ENCODE data around the gene PTCD3. TPM values are rescaled to one million over a fixed set of nuclear protein-coding genes. Genes with fewer than 3 reads are reported as not detected.

The PTCD3 gene
- total RNA-seq, 2 donors from 2014 or later: 184 to 191 TPM

DNA sequence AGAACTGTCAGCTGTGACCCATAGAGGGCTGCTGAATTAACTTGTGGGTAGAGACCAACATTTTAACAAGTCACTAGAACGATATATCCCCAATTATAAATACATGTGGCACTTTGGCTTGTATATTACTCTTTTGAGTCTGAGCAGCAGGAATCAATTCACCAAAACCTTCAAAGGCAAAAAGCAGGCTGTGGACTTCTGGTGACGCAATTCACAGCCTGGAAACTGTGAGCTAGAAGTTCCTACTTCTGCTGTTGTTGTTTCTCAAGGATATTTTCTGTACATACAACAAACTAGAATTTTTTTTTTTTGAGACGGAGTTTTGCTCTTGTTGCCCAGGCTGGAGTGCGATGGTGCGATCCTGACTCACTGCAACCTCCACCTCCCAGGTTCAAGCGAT lies 37.3 kb downstream of the PTCD3 start:
- no peak for DNase-seq
- H3K9me3 ChIP-seq (ENCODE audit: control insufficient read depth, low read length): no peaks in the 10 kb centered on the region
- Mint-ChIP-seq H3K4me3 (no peak overlapping the region), H3K4me1 (no peaks in the 10 kb centered on the region), H3K27ac (peak overlapping the region; percentile 53), H3K36me3 (ENCODE audit: low read depth) (peaks cover 73% of the 10 kb centered on the region), H3K27me3 (ENCODE audit: insufficient read depth) (no peaks in the 10 kb centered on the region), H3K9me3 (no peaks in the 10 kb centered on the region)
- H3K9ac ChIP-seq (ENCODE audit: extremely low read depth, low read length, poor library complexity, severe bottlenecking): no peak overlapping the region
- 90 to 96% methylated on average over 6 of the region's 6 CpGs for WGBS, 2 experiments (ENCODE audit: insufficient coverage in 1 of 2, insufficient read length in 1 of 2)
- TF ChIP-seq, protein P1, sequence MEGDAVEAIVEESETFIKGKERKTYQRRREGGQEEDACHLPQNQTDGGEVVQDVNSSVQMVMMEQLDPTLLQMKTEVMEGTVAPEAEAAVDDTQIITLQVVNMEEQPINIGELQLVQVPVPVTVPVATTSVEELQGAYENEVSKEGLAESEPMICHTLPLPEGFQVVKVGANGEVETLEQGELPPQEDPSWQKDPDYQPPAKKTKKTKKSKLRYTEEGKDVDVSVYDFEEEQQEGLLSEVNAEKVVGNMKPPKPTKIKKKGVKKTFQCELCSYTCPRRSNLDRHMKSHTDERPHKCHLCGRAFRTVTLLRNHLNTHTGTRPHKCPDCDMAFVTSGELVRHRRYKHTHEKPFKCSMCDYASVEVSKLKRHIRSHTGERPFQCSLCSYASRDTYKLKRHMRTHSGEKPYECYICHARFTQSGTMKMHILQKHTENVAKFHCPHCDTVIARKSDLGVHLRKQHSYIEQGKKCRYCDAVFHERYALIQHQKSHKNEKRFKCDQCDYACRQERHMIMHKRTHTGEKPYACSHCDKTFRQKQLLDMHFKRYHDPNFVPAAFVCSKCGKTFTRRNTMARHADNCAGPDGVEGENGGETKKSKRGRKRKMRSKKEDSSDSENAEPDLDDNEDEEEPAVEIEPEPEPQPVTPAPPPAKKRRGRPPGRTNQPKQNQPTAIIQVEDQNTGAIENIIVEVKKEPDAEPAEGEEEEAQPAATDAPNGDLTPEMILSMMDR (conservative IDR thresholded peaks at IDR 0.05): no peak
- no peak overlapping the region for H3K27ac ChIP-seq (ENCODE audit: low read depth, low read length)
- H3K4me1 ChIP-seq (ENCODE audit: control insufficient read depth, insufficient read depth, low read length): peaks cover 4% of the 10 kb centered on the region
- H3K27me3 ChIP-seq (ENCODE audit: control insufficient read depth, insufficient read depth, low read length, poor library complexity, severe bottlenecking): no peaks in the 10 kb centered on the region
- no peak overlapping the region for H3K4me3 ChIP-seq (ENCODE audit: low read length)
- peaks cover 92% of the 10 kb centered on the region for H3K36me3 ChIP-seq (ENCODE audit: control insufficient read depth, insufficient read depth, low read length)

DNA sequence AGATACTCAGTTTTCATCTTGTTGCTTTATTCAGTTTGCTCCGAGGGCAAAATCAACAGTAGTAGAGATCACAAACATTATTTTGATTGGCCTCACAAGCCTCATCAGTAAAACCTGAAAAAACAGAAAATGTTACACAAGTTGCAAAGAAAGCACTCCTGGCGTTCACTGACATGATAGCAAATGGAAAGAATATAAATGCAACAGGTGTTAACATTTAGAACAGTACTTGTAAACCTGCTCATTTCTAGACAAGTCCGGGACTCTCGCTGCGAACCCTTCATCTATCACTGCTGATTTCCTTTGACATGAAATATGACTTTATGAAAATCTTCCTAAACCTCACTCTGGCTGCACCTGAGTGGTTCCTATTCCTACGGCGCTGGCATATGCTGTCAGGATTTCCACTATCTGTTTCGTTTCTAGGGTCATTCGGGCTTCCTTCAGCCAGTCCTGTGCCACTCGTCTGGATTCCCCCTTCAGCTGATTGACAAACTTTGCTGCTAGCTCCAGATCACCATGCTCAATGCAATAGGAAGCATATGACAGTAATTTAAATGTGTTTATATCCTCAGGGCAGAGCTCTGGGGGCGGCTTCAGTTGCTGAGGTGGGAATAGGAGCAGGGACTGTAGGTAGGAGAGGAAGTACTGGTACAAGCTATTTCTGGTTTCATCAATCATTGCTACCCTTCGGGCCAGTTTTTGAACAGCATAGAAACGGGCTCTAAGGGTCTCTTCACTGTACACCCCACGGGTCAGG lies 38.1 kb downstream of the PTCD3 start:
- H3K27ac ChIP-seq (ENCODE audit: low read depth, low read length): peak overlapping the region; percentile 24
- Mint-ChIP-seq H3K36me3 (ENCODE audit: low read depth) (peaks cover 73% of the 10 kb centered on the region), H3K4me1 (no peaks in the 10 kb centered on the region), H3K27ac (no peak overlapping the region), H3K4me3 (no peak overlapping the region), H3K27me3 (ENCODE audit: insufficient read depth) (no peaks in the 10 kb centered on the region), H3K9me3 (no peaks in the 10 kb centered on the region)
- no peak overlapping the region for H3K4me3 ChIP-seq (ENCODE audit: low read length)
- TF ChIP-seq, protein P1 (conservative IDR thresholded peaks at IDR 0.05): no peak
- H3K36me3 ChIP-seq (ENCODE audit: control insufficient read depth, insufficient read depth, low read length): peaks cover 92% of the 10 kb centered on the region
- no peak overlapping the region for H3K9ac ChIP-seq (ENCODE audit: extremely low read depth, low read length, poor library complexity, severe bottlenecking)
- no peaks in the 10 kb centered on the region for H3K9me3 ChIP-seq (ENCODE audit: control insufficient read depth, low read length)
- peaks cover 4% of the 10 kb centered on the region for H3K4me1 ChIP-seq (ENCODE audit: control insufficient read depth, insufficient read depth, low read length)
- no peak for DNase-seq
- no peaks in the 10 kb centered on the region for H3K27me3 ChIP-seq (ENCODE audit: control insufficient read depth, insufficient read depth, low read length, poor library complexity, severe bottlenecking)
- WGBS, 2 experiments (ENCODE audit: insufficient coverage in 1 of 2, insufficient read length in 1 of 2): 93 to 95% methylated on average over 14 of the region's 14 CpGs

DNA sequence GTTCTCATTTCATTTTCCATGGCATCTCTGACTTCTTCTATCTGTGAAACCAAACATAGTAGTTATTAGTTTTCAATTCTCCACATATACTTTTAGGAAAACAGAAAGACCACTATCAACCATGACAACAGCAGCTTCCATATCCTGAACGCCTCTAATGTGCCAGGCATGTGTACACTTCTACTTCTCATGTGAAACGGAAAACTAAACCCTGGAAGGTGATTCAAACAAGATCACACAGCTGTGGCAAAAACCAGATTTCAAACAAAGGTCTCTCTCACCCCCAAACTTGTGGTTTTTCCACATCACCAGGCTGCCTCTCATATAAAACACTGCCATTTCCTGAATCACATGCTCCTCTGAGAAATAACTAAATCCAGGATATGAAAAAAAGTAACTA lies 41.8 kb downstream of the PTCD3 start:
- no peak for DNase-seq
- TF ChIP-seq, protein P1 (conservative IDR thresholded peaks at IDR 0.05): no peak
- no peaks in the 10 kb centered on the region for H3K4me1 Mint-ChIP-seq
- H3K27me3 ChIP-seq (ENCODE audit: control insufficient read depth, insufficient read depth, low read length, poor library complexity, severe bottlenecking): no peaks in the 10 kb centered on the region
- H3K4me3 Mint-ChIP-seq: no peak overlapping the region
- 83 to 94% methylated on average over 2 of the region's 2 CpGs for WGBS, 2 experiments (ENCODE audit: insufficient coverage in 1 of 2, insufficient read length in 1 of 2)
- no peaks in the 10 kb centered on the region for H3K9me3 ChIP-seq (ENCODE audit: control insufficient read depth, low read length)
- H3K9ac ChIP-seq (ENCODE audit: extremely low read depth, low read length, poor library complexity, severe bottlenecking): no peak overlapping the region
- H3K27ac Mint-ChIP-seq: no peak overlapping the region
- H3K4me1 ChIP-seq (ENCODE audit: control insufficient read depth, insufficient read depth, low read length): peaks cover 4% of the 10 kb centered on the region
- no peak overlapping the region for H3K4me3 ChIP-seq (ENCODE audit: low read length)
- peaks cover 89% of the 10 kb centered on the region for H3K36me3 ChIP-seq (ENCODE audit: control insufficient read depth, insufficient read depth, low read length)
- H3K36me3 Mint-ChIP-seq (ENCODE audit: low read depth): peaks cover 75% of the 10 kb centered on the region
- no peak overlapping the region for H3K27ac ChIP-seq (ENCODE audit: low read depth, low read length)
- no peaks in the 10 kb centered on the region for H3K27me3 Mint-ChIP-seq (ENCODE audit: insufficient read depth)
- no peaks in the 10 kb centered on the region for H3K9me3 Mint-ChIP-seq
